Measurements from ENCODE around the gene UNC5A.

UNC5A gene

GRCh38 chr5:176901260-176902101 is 91.1 kb downstream of the UNC5A start:
- DNase-seq = no peak

- DNase-seq = no peak
These were observed 91.9 kb downstream of the UNC5A start for GRCh38 chr5:176902102-176902814.

DNA sequence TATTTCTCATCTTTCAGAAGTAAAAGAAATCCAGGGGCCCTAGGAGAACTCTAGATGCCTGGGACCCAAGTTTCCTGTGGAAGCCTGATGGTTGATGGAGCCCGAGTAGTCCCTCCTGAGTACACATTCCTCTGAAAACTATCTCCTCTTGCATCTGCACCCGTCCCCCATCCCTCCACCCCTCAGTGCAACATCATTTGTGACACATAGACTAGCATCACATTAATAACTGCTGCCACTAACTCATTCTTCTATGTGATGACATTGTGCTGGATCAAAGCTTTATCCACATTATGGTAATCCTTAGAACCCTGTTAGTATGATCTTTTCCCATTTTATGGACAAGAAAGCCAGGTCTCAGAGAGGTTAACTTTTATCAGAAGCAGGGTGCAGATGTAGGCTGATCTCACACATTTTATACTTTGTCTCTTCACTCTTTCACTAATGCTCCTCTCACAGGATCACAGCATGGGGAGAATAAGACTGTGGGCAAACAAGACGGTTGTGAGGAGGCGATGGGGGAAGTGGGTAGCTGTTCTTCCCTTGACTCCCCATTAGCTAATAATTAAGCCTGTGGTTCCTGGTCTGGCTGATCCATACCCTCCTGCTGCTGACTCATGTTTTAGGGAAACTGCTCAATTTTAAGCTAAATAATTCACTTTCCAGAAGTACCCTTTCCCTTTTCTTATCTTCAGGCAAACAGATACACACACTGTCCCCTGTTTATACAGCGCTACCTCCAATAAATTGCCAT is 92.7 kb downstream of the UNC5A start:
- DNase-seq = no peak

DNA sequence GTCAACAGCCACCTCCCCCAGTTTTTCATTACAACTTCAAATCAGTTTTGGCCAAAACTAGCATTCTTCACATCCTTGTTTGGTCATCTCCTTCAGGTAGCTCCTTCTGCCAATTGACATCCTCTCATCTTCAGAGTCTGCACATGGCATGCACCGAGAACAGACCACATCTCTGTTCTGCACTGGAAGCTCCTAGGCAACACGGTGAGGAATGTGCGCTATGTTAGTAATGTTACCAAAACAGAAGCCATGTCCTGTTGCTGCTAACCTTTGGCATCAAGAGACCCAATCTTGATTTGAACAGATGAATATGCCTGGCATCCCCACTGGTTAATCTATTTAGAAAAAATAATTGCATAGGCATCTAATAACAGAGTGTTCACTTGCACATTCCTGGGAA is 93.9 kb downstream of the UNC5A start:
- no peak for DNase-seq

DNA sequence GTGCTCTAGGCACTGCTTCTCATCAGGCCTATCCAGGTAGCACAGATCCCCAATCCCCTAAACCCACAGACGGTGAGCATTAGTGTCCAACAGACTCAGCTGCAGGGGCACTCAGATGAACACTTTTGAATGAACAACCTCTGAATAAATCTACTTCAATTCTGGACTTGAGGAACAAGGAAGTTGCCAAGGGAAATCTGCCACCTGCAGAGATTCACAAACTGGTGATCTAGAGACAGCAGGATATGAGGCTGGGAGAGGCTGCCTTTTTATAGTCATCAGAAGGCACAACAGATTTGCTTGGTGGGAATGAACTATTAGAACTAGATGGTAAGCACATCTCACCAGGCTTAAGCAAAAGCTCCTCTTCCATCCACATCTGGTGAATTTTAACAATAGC is 95.8 kb downstream of the UNC5A start:
- DNase-seq = no peak

GRCh38 chr5:176906796-176907195 is 96.4 kb downstream of the UNC5A start:
- DNase-seq = no peak

DNA sequence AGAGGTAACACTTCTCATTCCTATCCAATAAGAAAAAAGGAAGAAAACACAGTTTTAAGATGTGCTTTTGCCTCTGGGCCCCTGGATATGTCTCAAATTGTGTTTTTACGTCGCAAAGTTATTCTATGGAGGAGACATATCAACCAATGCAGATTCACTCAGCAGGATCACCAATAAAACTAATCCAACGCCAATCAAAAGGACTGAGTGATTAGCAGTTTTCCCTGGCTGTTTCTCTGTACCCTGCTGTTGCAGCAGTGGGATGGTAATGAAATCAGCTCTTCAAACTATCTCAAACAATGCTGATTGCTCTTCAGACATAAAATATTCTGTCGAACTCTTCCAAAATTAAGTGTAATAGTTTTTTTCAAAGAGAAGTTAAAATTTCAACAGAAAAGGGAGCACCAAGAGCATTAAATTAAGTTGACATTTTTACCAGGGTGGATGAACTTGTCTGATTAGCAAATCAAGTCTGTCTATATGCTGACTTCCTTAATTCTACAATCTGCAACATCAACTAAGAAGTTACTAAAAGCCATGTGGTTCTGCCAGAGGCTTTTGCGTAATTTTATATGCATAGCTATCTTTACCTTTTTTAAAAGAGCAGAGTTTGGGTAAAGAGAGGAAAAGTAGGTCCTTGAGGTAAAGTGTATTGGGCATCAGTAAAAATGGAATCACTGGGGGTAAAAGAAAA is 98.5 kb downstream of the UNC5A start:
- no peak for DNase-seq

GRCh38 chr5:176912115-176912514 is 101.8 kb downstream of the UNC5A start:
- DNase-seq = no peak

- no peak for DNase-seq
These were observed 105.5 kb downstream of the UNC5A start for GRCh38 chr5:176915906-176916305.

DNA sequence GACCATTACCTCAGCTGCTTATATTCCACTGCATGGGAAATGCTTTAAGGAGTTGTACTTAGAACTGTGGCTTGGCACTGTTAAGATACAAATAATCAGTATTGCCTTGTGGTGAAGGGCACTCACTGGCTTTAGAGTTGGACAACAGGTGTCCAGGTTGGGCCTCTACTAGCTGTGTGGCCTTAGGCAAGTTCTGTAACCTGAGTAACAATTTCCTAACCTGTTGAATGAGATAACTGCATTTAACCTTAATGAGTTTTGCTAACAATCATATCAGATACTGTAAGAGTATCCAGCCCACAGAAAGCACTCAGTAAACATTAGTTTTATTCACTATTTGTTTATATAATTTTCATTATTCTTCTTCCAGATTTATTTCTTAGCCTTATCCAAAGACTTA is 106.0 kb downstream of the UNC5A start:
- no peak for DNase-seq

- no peak for DNase-seq
These were observed 108.3 kb downstream of the UNC5A start for GRCh38 chr5:176918613-176919012.

GRCh38 chr5:176921714-176922113 is 111.4 kb downstream of the UNC5A start:
- DNase-seq = no peak

GRCh38 chr5:176922817-176923216 is 112.5 kb downstream of the UNC5A start:
- no peak for DNase-seq

GRCh38 chr5:176927562-176927961 is 117.2 kb downstream of the UNC5A start:
- DNase-seq = no peak

DNA sequence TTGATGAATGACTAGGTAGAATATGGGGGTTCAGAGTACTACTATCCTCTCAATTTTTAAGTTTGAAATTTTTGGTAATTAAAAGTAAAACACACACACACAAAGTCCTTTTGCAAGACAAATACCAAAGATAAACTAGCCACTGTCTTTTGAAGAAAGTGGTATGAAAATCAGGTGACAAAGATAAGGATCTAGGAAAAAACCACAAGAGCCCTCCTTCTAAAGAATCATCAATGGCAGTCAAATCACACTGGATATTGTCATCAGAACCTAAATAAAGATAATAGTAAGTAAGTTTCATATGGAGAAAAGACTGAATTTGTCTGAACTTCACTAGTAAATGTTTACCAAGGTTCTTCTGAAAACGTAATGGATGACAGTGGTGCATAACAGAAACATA is 119.3 kb downstream of the UNC5A start:
- DNase-seq = no peak

Data from NCI-H774 (cell line).